Breast epithelium (tissue), 4 donors: ENCODE results near the gene FAM222A. TPM values are rescaled to one million over a fixed set of nuclear protein-coding genes. Genes with fewer than 3 reads are reported as not detected.

ENCODE experiments used
- DNase-seq, 2 donors: peaks; one replicate each; pipeline ENCODE4 v3.0.0-alpha.2; 2019; ENCODE audit warnings: low spot score in 2 of 2
- H3K27ac ChIP-seq, 2 donors: fragments of 200-600 bp; sonication (generic) in 1 of 2; one replicate each; pipeline ENCODE4 v1.5.1; 2016 to 2019; ENCODE audit warnings: mild to moderate bottlenecking in 1 of 2
- H3K27me3 ChIP-seq, 2 donors: fragments of 200-600 bp; sonication (generic) in 1 of 2; one replicate each; pipeline versions ENCODE4 v1.5.1 to v1.6.0; 2017 to 2019; ENCODE audit warnings: control low read depth in 1 of 2, mild to moderate bottlenecking in 1 of 2
- H3K36me3 ChIP-seq: fragments of 200-600 bp; one replicate; pipeline ENCODE4 v1.5.1; 2019
- H3K4me1 ChIP-seq, 2 donors: fragments of 200-600 bp; sonication (generic); one replicate each; pipeline ENCODE4 v1.5.1; 2016 to 2019; ENCODE audit warnings: control low read depth in 1 of 2
- H3K4me3 ChIP-seq, 3 donors: fragments of 200-600 bp; sonication (generic); 1 replicate in 2 of 3; 2 replicates in 1 of 3; pipeline ENCODE4 v1.5.1; 2016 to 2019; ENCODE audit warnings: mild to moderate bottlenecking in 3 of 3, moderate library complexity in 2 of 3
- H3K9me3 ChIP-seq, 2 donors: fragments of 200-600 bp; sonication (generic) in 1 of 2; one replicate each; pipeline ENCODE4 v1.5.1; 2016 to 2019; ENCODE audit warnings: control low read depth in 1 of 2
- CTCF ChIP-seq, 3 donors: fragments of 450-650 bp; IDR thresholded peaks; one replicate each; pipeline ENCODE4 v1.5.1; 2016 to 2017; ENCODE audit warnings: antibody characterized with exemption in 3 of 3, mild to moderate bottlenecking in 3 of 3, moderate library complexity in 3 of 3
- POLR2A ChIP-seq: fragments of 450-650 bp; IDR thresholded peaks from one replicate; pipeline ENCODE4 v1.6.1; 2016; ENCODE audit warnings: antibody characterized with exemption, mild to moderate bottlenecking, moderate library complexity
- POLR2AphosphoS5 ChIP-seq, 3 donors: sonication (generic); formaldehyde crosslinking; IDR thresholded peaks; one replicate each; pipeline ENCODE4 v1.6.1; 2017; ENCODE audit warnings: antibody characterized with exemption in 3 of 3
- intact Hi-C: fragments of 100-400 bp; cut with DNase I; formaldehyde crosslinking; loops from one replicate; pipeline ENCODE4 v1.15.1; 2023; ENCODE audit warnings: low total_unique reads
- total RNA-seq, 3 donors: library from RNA; depleted of rRNA; stranded (reverse); fragments of >200 nt; gene quantifications; one replicate each; pipeline ENCODE4 v1.1.0, GENCODE V29; 2016

Gene FAM222A
- total RNA-seq, 3 donors from 2014 or later, result 0.32 to 7.3 (median 1.3) TPM

GRCh38 chr12:109810954-109811623 is 97.5 kb downstream of the FAM222A start:
- TF ChIP-seq POLR2AphosphoS5 (IDR thresholded peaks at IDR 0.05), result no peak
- no peak for TF ChIP-seq POLR2A
- TF ChIP-seq CTCF (IDR thresholded peaks at IDR 0.05), result no peak
- intact Hi-C loops, result no loop called here
- no peaks in the 10 kb centered on the region for H3K27me3 ChIP-seq
- H3K36me3 ChIP-seq, result no peaks in the 10 kb centered on the region
- no peaks in the 10 kb centered on the region for H3K9me3 ChIP-seq
- no peak overlapping the region for H3K4me3 ChIP-seq
- no peaks in the 10 kb centered on the region for H3K4me1 ChIP-seq
- no peak for DNase-seq
- H3K27ac ChIP-seq, result no peak overlapping the region

- Histone ChIP-seq H3K27me3 (no peaks in the 10 kb centered on the region), H3K9me3 (no peaks in the 10 kb centered on the region), H3K27ac (no peak overlapping the region), H3K36me3 (no peaks in the 10 kb centered on the region), H3K4me1 (no peaks in the 10 kb centered on the region), H3K4me3 (no peak overlapping the region)
- intact Hi-C loops, result no loop called here
- TF ChIP-seq CTCF (IDR thresholded peaks at IDR 0.05) (no peak), POLR2A (no peak), POLR2AphosphoS5 (IDR thresholded peaks at IDR 0.05) (no peak)
- DNase-seq, result no peak
Measured at GRCh38 chr12:109811624-109811995, 98.0 kb downstream of the FAM222A start.

GRCh38 chr12:109813810-109814416 is 100.3 kb downstream of the FAM222A start:
- no peaks in the 10 kb centered on the region for H3K27me3 ChIP-seq
- TF ChIP-seq CTCF (IDR thresholded peaks at IDR 0.05) (no peak), POLR2AphosphoS5 (IDR thresholded peaks at IDR 0.05) (no peak), POLR2A (no peak)
- no peaks in the 10 kb centered on the region for H3K9me3 ChIP-seq
- H3K36me3 ChIP-seq, result no peaks in the 10 kb centered on the region
- no peak for DNase-seq
- H3K27ac ChIP-seq, result no peak overlapping the region
- H3K4me3 ChIP-seq, result no peak overlapping the region
- no peaks in the 10 kb centered on the region for H3K4me1 ChIP-seq
- intact Hi-C loops, result no loop called here

DNA sequence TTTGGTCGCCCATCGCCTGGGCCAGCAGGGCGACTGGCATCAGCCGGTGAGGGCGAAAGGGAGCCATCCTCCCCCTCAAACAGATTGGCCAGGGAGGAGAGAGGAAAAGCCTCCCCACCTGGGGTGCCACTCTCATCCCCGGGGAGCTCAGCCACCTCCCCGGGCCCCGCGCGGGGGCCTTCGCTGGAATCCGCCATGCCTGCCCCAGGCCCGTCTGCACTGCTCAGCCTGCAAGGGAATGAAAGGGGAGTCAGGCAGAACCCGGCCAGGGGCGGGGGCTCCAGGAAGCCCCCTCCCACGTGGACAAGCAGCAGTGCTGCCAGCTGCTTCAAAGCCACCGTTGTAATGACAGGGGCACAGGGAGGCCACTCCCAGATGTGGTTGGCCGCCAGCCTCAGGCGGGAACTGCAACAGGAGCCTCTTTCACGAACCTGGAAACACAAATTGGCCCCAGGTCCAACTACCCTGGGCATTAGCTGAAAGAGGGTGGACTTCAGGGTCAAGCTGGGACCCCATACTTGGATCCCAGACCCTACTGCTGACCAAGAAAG is 101.0 kb downstream of the FAM222A start:
- H3K27ac ChIP-seq, result no peak overlapping the region
- H3K4me3 ChIP-seq, result no peak overlapping the region
- DNase-seq, result no peak
- H3K4me1 ChIP-seq, result peaks cover 0 to under 1% of the 10 kb centered on the region in 2 donors
- H3K9me3 ChIP-seq, result no peaks in the 10 kb centered on the region
- intact Hi-C loops, result no loop called here
- no peak for TF ChIP-seq POLR2AphosphoS5 (IDR thresholded peaks at IDR 0.05)
- TF ChIP-seq POLR2A, result no peak
- TF ChIP-seq CTCF (IDR thresholded peaks at IDR 0.05), result no peak
- no peaks in the 10 kb centered on the region for H3K27me3 ChIP-seq
- no peaks in the 10 kb centered on the region for H3K36me3 ChIP-seq

GRCh38 chr12:109815225-109815624 is 101.6 kb downstream of the FAM222A start:
- no peak for DNase-seq
- Histone ChIP-seq H3K4me1 (peaks cover 0 to 6% of the 10 kb centered on the region in 2 donors), H3K4me3 (no peak overlapping the region), H3K27me3 (no peaks in the 10 kb centered on the region), H3K27ac (no peak overlapping the region), H3K36me3 (no peaks in the 10 kb centered on the region), H3K9me3 (no peaks in the 10 kb centered on the region)
- intact Hi-C loops, result no loop called here
- TF ChIP-seq POLR2AphosphoS5 (IDR thresholded peaks at IDR 0.05) (no peak), CTCF (IDR thresholded peaks at IDR 0.05) (no peak)
